HepG2 (cell line): ENCODE measurements around the gene NPC1.

ENCODE experiments used
- CTCF ChIP-seq: sonication (generic); formaldehyde crosslinking; IDR thresholded peaks from 2 replicates; pipeline ENCODE4 v1.5.0; 2020; ENCODE audit warnings: mild to moderate bottlenecking, missing genetic modification reagents, moderate library complexity
- ESRRA ChIP-seq: sonication (generic); formaldehyde crosslinking; IDR thresholded peaks from 2 replicates; pipeline ENCODE4 v1.5.1; 2020; ENCODE audit warnings: mild to moderate bottlenecking, low read depth, missing genetic modification reagents
- EZH2 ChIP-seq: conservative IDR thresholded peaks from 2 replicates; pipeline ENCODE4 v1.6.1; 2012; ENCODE audit warnings: mild to moderate bottlenecking, low read depth, low read length, moderate library complexity
- ISX ChIP-seq: sonication (generic); formaldehyde crosslinking; conservative IDR thresholded peaks from 2 replicates; pipeline ENCODE4 v1.5.0; 2020; ENCODE audit warnings: missing genetic modification reagents
- KDM1A ChIP-seq: IDR thresholded peaks from 2 replicates; pipeline ENCODE4 v1.6.1; 2016; ENCODE audit warnings: missing compliant biosample characterization
- MYC ChIP-seq: sonication (generic); formaldehyde crosslinking; IDR thresholded peaks from 2 replicates; pipeline ENCODE4 v1.9.0; 2021; ENCODE audit warnings: missing genetic modification reagents, borderline replicate concordance
- POLR2A ChIP-seq, 2 experiments: IDR thresholded peaks; 2 replicates each; pipeline ENCODE4 v1.6.1; 2011; ENCODE audit warnings: low read depth in 2 of 2, low read length in 2 of 2, mild to moderate bottlenecking in 1 of 2, moderate library complexity in 1 of 2; ENCODE audit not compliant: insufficient read depth in 1 of 2
- RFX5 ChIP-seq: IDR thresholded peaks from 2 replicates; pipeline ENCODE4 v1.6.1; 2011; ENCODE audit warnings: low read depth, low read length, improper control_type of control experiment
- TARDBP ChIP-seq: sonication (generic); formaldehyde crosslinking; IDR thresholded peaks from 2 replicates; pipeline ENCODE4 v1.8.0; 2022; ENCODE audit warnings: mild to moderate bottlenecking, missing genetic modification reagents
- ZNF331 ChIP-seq: sonication (generic); formaldehyde crosslinking; IDR thresholded peaks from 2 replicates; pipeline ENCODE4 v1.4.0; 2020; ENCODE audit warnings: missing genetic modification reagents
- TF ChIP-seq, protein P1 (sequence below), 2 experiments: IDR thresholded peaks; 2 replicates each; pipeline ENCODE4 v1.6.1; 2011 to 2012; ENCODE audit warnings: low read length in 2 of 2, borderline replicate concordance in 1 of 2, low read depth in 1 of 2, mild to moderate bottlenecking in 1 of 2, moderate library complexity in 1 of 2
- TF ChIP-seq, protein P2 (sequence below): IDR thresholded peaks from 2 replicates; pipeline ENCODE4 v1.6.1; 2012; ENCODE audit warnings: inconsistent platforms

DNA sequence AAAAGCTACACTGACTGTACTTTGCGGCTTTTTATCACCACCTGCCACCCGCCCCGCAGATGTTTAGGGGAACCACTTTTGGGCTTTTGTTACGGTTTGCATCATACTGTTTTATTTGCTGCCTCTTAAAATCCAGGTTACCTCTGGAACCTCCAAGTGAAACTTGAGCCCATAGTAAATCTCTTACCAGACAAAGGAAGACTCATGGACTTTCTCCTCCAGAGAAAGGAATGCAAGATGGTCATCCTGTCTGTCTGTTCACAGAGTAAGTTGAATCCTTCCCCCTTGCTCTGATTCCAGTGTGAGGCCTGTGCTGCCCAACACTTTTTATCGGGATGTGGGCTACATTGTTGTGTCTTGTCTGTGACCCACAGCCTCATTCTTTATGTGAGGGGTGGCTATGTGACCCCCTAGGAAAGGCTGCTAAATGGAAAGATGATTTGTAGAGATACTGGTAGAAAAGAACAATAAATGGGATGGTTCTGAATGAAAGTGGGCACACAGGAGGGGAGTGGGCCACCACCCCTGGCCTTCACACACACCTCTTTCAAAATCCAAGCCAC is 59.7 kb downstream of the NPC1 start:
- TF ChIP-seq MYC (CRISPR knock-in tag) (no peak), RFX5 (no peak), CTCF (CRISPR knock-in tag) (no peak), ESRRA (no peak), KDM1A (CRISPR knock-in tag) (no peak), ZNF331 (CRISPR knock-in tag) (no peak), POLR2A (IDR thresholded peaks at IDR 0.05; ENCODE audit: insufficient read depth in 1 of 2, low read depth in 2 of 2, low read length in 2 of 2) (0 out of 4 replicates have a peak, but pooled peaks of 1 of the 2 experiments have one; percentile 5), ISX (CRISPR knock-in tag) (no peak), TARDBP (CRISPR knock-in tag) (no peak), EZH2 (no peak)
- TF ChIP-seq, protein P1, sequence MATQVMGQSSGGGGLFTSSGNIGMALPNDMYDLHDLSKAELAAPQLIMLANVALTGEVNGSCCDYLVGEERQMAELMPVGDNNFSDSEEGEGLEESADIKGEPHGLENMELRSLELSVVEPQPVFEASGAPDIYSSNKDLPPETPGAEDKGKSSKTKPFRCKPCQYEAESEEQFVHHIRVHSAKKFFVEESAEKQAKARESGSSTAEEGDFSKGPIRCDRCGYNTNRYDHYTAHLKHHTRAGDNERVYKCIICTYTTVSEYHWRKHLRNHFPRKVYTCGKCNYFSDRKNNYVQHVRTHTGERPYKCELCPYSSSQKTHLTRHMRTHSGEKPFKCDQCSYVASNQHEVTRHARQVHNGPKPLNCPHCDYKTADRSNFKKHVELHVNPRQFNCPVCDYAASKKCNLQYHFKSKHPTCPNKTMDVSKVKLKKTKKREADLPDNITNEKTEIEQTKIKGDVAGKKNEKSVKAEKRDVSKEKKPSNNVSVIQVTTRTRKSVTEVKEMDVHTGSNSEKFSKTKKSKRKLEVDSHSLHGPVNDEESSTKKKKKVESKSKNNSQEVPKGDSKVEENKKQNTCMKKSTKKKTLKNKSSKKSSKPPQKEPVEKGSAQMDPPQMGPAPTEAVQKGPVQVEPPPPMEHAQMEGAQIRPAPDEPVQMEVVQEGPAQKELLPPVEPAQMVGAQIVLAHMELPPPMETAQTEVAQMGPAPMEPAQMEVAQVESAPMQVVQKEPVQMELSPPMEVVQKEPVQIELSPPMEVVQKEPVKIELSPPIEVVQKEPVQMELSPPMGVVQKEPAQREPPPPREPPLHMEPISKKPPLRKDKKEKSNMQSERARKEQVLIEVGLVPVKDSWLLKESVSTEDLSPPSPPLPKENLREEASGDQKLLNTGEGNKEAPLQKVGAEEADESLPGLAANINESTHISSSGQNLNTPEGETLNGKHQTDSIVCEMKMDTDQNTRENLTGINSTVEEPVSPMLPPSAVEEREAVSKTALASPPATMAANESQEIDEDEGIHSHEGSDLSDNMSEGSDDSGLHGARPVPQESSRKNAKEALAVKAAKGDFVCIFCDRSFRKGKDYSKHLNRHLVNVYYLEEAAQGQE (IDR thresholded peaks at IDR 0.05; ENCODE audit: borderline replicate concordance in 1 of 2, low read depth in 1 of 2, low read length in 2 of 2), result no peak
- TF ChIP-seq, protein P2, sequence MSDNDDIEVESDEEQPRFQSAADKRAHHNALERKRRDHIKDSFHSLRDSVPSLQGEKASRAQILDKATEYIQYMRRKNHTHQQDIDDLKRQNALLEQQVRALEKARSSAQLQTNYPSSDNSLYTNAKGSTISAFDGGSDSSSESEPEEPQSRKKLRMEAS, result no peak
